Loucy (cell line): ENCODE data around the gene APMAP.
"Not testable (repeated sequence)": the region's sequence is repeated elsewhere in the genome, so short reads cannot be mapped to it uniquely, and the experiment has no call there.

Experiments
- H2AFZ ChIP-seq: fragments of 200-600 bp; sonication (generic); 2 replicates; pipeline ENCODE4 v1.6.0; 2016; ENCODE audit warnings: antibody characterized with exemption, mild to moderate bottlenecking, low read length, moderate library complexity
- H3F3A ChIP-seq: fragments of 200-600 bp; 2 replicates; pipeline ENCODE4 v1.6.0; 2016; ENCODE audit warnings: antibody characterized with exemption, low read depth, mild to moderate bottlenecking
- H3K27me3 ChIP-seq: fragments of 200-600 bp; sonication (generic); 2 replicates; pipeline ENCODE4 v1.6.1; 2014; ENCODE audit warnings: low read length, mild to moderate bottlenecking; ENCODE audit not compliant: insufficient read depth, poor library complexity, severe bottlenecking
- H3K36me3 ChIP-seq: fragments of 200-600 bp; sonication (generic); 2 replicates; pipeline ENCODE4 v1.6.1; 2016; ENCODE audit warnings: low read length; ENCODE audit not compliant: insufficient read depth
- H3K4me1 ChIP-seq: fragments of 200-600 bp; sonication (generic); 2 replicates; pipeline ENCODE4 v1.5.1; 2014; ENCODE audit warnings: low read length, mild to moderate bottlenecking; ENCODE audit not compliant: insufficient read depth, poor library complexity, severe bottlenecking
- H3K4me2 ChIP-seq: fragments of 200-600 bp; sonication (generic); 2 replicates; pipeline ENCODE4 v1.6.0; 2014; ENCODE audit warnings: antibody characterized with exemption, low read length, low read depth, mild to moderate bottlenecking; ENCODE audit not compliant: poor library complexity, severe bottlenecking
- H3K4me3 ChIP-seq: fragments of 200-600 bp; sonication (generic); 2 replicates; pipeline ENCODE4 v1.5.1; 2014; ENCODE audit warnings: low read length, mild to moderate bottlenecking, mixed read lengths; ENCODE audit not compliant: poor library complexity, severe bottlenecking
- H3K79me2 ChIP-seq: fragments of 200-600 bp; sonication (generic); 2 replicates; pipeline ENCODE4 v1.6.1; 2014; ENCODE audit warnings: low read length; ENCODE audit not compliant: insufficient read depth
- H3K9ac ChIP-seq: fragments of 200-600 bp; sonication (generic); 2 replicates; pipeline ENCODE4 v1.6.0; 2014; ENCODE audit warnings: mild to moderate bottlenecking, low read depth, low read length, moderate library complexity; ENCODE audit not compliant: poor library complexity, severe bottlenecking
- H3K9me2 ChIP-seq: fragments of 200-600 bp; sonication (generic); replicated peaks from 2 replicates; pipeline ENCODE4 v1.6.1; 2016; ENCODE audit warnings: low read depth, low read length, mixed read lengths
- H3K9me3 ChIP-seq: fragments of 200-600 bp; sonication (generic); 2 replicates; pipeline ENCODE4 v1.6.1; 2014; ENCODE audit warnings: mild to moderate bottlenecking, antibody characterized with exemption, low read length, low read depth; ENCODE audit not compliant: insufficient read depth
- H4K20me1 ChIP-seq: fragments of 200-600 bp; sonication (generic); 2 replicates; pipeline ENCODE4 v1.6.0; 2014; ENCODE audit warnings: antibody characterized with exemption, low read length, mild to moderate bottlenecking; ENCODE audit not compliant: insufficient read depth, poor library complexity, severe bottlenecking
- EZH2phosphoT487 ChIP-seq: fragments of 200-600 bp; IDR thresholded peaks from 2 replicates; pipeline ENCODE4 v1.6.1; 2018; ENCODE audit warnings: antibody characterized with exemption, mild to moderate bottlenecking, moderate library complexity, borderline replicate concordance
- TF ChIP-seq, protein P1 (sequence below): fragments of 200-600 bp; sonication (generic); conservative IDR thresholded peaks from 2 replicates; pipeline ENCODE4 v1.5.1; 2014; ENCODE audit warnings: mild to moderate bottlenecking, antibody characterized with exemption, low read length

APMAP gene

DNA sequence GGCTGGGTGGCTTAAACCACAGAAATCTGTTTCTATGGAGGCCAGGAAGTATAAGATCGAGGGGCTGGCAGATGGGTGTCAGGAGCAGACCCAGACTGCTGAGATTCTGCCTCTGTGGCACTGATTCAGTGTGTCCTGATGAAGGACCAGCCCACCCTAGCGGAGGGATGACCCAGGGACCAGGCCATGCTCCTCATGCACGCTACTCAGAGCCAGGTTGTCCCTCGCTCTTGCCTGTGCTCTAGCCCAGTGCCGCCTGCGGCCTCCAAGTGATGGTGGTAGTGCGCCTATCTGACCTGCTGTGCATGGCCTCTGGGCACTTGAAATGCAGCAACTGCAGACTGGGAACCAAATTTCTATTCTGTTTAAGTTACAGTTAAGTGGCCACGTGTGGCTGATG is 13.1 kb upstream of the APMAP start:
- Histone ChIP-seq H3K4me3 (no peak overlapping the region), H4K20me1 (no peaks in the 10 kb centered on the region)

DNA sequence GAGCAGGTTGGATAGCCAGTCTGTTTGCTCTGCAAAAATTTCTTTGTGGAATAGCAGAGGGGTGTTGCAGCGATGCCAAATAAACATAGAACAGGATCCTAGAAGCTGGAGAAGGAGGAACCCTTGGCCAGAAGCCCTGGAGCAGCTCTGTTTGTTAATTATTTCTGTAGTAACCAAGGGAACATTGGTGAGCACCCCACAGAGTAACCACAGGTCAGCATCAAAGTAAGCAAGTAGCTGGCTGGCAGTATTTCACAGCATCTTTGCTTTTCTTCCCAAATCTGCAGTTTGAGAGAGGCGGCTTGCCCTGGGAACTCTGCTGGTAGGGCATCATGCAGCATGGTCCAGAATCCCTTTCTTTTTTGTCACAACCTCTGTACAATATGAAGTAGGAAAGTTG is 12.7 kb upstream of the APMAP start:
- Histone ChIP-seq H2AFZ (no peak overlapping the region), H3K36me3 (peaks cover 52% of the 10 kb centered on the region; the same call in 1 of the 2 replicates), H3F3A (no peaks in the 10 kb centered on the region), H3K4me3 (no peak overlapping the region), H3K27me3 (no peaks in the 10 kb centered on the region), H3K4me1 (no peaks in the 10 kb centered on the region), H3K4me2 (no peak overlapping the region), H3K9ac (no peak overlapping the region), H4K20me1 (no peaks in the 10 kb centered on the region), H3K79me2 (no peaks in the 10 kb centered on the region), H3K9me3 (no peaks in the 10 kb centered on the region), H3K9me2 (no peaks in the 10 kb centered on the region)
- TF ChIP-seq, protein P1, sequence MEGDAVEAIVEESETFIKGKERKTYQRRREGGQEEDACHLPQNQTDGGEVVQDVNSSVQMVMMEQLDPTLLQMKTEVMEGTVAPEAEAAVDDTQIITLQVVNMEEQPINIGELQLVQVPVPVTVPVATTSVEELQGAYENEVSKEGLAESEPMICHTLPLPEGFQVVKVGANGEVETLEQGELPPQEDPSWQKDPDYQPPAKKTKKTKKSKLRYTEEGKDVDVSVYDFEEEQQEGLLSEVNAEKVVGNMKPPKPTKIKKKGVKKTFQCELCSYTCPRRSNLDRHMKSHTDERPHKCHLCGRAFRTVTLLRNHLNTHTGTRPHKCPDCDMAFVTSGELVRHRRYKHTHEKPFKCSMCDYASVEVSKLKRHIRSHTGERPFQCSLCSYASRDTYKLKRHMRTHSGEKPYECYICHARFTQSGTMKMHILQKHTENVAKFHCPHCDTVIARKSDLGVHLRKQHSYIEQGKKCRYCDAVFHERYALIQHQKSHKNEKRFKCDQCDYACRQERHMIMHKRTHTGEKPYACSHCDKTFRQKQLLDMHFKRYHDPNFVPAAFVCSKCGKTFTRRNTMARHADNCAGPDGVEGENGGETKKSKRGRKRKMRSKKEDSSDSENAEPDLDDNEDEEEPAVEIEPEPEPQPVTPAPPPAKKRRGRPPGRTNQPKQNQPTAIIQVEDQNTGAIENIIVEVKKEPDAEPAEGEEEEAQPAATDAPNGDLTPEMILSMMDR = no peak
- no peak for TF ChIP-seq EZH2phosphoT487

More for the DNA sequence above, 13.1 kb upstream of the APMAP start:
- TF ChIP-seq, protein P1 = no peak
- no peak for TF ChIP-seq EZH2phosphoT487
- Histone ChIP-seq H2AFZ (no peak overlapping the region), H3K9ac (no peak overlapping the region), H3K4me2 (no peak overlapping the region), H3K79me2 (no peaks in the 10 kb centered on the region), H3K9me3 (no peaks in the 10 kb centered on the region), H3K36me3 (peaks cover 56% of the 10 kb centered on the region; the same call in 1 of the 2 replicates), H3K4me1 (no peaks in the 10 kb centered on the region), H3K9me2 (no peaks in the 10 kb centered on the region), H3F3A (no peaks in the 10 kb centered on the region), H3K27me3 (no peaks in the 10 kb centered on the region)

DNA sequence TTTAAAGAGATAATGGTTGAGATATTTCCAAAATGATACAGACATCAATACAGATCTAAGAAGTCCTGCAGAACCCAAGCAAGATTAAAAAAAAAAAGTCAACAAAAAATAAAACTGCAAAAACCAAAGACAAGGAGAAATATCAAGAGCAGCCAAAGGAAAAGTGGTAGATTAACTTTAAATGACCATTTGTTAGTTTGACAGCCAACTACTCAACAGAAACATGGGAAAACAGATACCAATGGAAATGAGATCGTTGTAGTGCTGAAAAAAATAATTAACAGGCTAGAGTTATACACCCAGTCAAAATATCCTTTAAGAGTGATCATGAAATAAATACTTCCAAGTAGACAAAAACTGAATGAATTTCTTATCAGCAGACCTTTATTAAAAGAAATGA is 10.5 kb upstream of the APMAP start:
- Histone ChIP-seq H2AFZ (no peak overlapping the region), H3K4me1 (no peaks in the 10 kb centered on the region), H3K4me2 (no peak overlapping the region), H3K27me3 (no peaks in the 10 kb centered on the region), H3K4me3 (no peak overlapping the region), H3K9me2 (no peaks in the 10 kb centered on the region), H3K9me3 (no peaks in the 10 kb centered on the region), H3K9ac (no peak overlapping the region), H3K79me2 (no peaks in the 10 kb centered on the region), H3K36me3 (peaks cover 30% of the 10 kb centered on the region; the same call in 1 of the 2 replicates), H3F3A (no peaks in the 10 kb centered on the region), H4K20me1 (no peaks in the 10 kb centered on the region)
- TF ChIP-seq EZH2phosphoT487 = no peak
- TF ChIP-seq, protein P1 = no peak

DNA sequence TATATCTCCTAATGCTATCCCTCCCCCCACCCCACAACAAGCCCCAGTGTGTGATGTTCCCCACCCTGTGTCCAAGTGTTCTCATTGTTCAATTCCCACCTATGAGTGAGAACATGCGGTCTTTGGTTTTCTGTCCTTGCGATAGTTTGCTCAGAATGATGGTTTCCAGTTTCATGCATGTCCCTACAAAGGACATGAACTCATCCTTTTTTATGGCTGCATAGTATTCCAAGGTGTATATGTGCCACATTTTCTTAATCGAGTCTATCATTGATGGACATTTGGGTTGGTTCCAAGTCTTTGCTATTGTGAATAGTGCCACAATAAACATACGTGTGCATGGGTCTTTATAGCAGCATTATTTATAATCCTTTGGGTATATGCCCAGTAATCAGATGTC is 8.8 kb upstream of the APMAP start:
- not testable (repeated sequence) for H3K27me3 ChIP-seq, H3K9ac ChIP-seq, H3K9me2 ChIP-seq, H4K20me1 ChIP-seq, H3K9me3 ChIP-seq, H2AFZ ChIP-seq, H3K4me1 ChIP-seq, H3K4me3 ChIP-seq, H3K4me2 ChIP-seq, H3F3A ChIP-seq, H3K79me2 ChIP-seq
- H3K36me3 ChIP-seq = peaks cover 13% of the 10 kb centered on the region; the same call in 1 of the 2 replicates
